Measurements from ENCODE around the gene TAF11L2.

DNA sequence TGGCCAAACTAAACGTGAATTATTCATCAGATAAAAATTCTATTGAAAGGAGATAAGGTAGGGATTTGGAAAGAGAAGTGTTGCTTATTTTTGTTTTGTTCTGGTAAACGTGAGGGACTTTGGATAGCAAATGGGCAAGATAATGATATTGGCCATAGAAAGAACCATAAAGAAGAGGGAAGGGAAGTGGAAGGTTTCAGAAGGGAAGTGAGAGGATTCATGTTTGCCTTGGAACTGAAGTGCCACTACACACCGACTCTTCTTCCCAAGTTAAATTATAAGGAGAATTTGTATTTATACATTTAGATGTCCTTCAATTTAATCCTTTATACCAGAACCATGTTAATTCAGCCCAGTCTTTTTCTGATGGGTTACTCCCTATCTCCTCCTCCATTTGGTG, 42.1 kb upstream of the TAF11L2 start:
- no peak for TF ChIP-seq POLR2A (IDR thresholded peaks at IDR 0.05)
- TF ChIP-seq, protein P1, sequence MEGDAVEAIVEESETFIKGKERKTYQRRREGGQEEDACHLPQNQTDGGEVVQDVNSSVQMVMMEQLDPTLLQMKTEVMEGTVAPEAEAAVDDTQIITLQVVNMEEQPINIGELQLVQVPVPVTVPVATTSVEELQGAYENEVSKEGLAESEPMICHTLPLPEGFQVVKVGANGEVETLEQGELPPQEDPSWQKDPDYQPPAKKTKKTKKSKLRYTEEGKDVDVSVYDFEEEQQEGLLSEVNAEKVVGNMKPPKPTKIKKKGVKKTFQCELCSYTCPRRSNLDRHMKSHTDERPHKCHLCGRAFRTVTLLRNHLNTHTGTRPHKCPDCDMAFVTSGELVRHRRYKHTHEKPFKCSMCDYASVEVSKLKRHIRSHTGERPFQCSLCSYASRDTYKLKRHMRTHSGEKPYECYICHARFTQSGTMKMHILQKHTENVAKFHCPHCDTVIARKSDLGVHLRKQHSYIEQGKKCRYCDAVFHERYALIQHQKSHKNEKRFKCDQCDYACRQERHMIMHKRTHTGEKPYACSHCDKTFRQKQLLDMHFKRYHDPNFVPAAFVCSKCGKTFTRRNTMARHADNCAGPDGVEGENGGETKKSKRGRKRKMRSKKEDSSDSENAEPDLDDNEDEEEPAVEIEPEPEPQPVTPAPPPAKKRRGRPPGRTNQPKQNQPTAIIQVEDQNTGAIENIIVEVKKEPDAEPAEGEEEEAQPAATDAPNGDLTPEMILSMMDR (IDR thresholded peaks at IDR 0.05): no peak

All from esophagus squamous epithelium (tissue), 4 donors.